Duodenal mucosa (tissue), 2 donors: ENCODE results near the gene RBX1.

Experiments
- H3K27ac ChIP-seq: one replicate; pipeline ENCODE4 v1.7.0; 2013; ENCODE audit warnings: low read depth, low read length
- H3K27me3 ChIP-seq, 2 donors: one replicate each; pipeline ENCODE4 v1.7.0; 2013; ENCODE audit warnings: low read length in 2 of 2, control low read depth in 1 of 2; ENCODE audit not compliant: insufficient read depth in 2 of 2, control insufficient read depth in 1 of 2
- H3K36me3 ChIP-seq, 2 donors: one replicate each; pipeline ENCODE4 v1.7.0; 2013; ENCODE audit warnings: low read length in 2 of 2, control low read depth in 1 of 2; ENCODE audit not compliant: insufficient read depth in 2 of 2, control insufficient read depth in 1 of 2
- H3K4me1 ChIP-seq, 2 donors: one replicate each; pipeline ENCODE4 v1.7.0; 2013; ENCODE audit warnings: low read length in 2 of 2, control low read depth in 1 of 2; ENCODE audit not compliant: insufficient read depth in 2 of 2, control insufficient read depth in 1 of 2
- H3K4me3 ChIP-seq, 2 donors: one replicate each; pipeline ENCODE4 v1.7.0; 2013; ENCODE audit warnings: low read length in 2 of 2, low read depth in 1 of 2
- H3K9ac ChIP-seq, 2 donors: one replicate each; pipeline ENCODE4 v1.7.0; 2013; ENCODE audit warnings: low read length in 2 of 2, low read depth in 1 of 2
- H3K9me3 ChIP-seq, 2 donors: one replicate each; pipeline ENCODE4 v1.7.0; 2013; ENCODE audit warnings: low read length in 2 of 2, control low read depth in 1 of 2; ENCODE audit not compliant: control insufficient read depth in 1 of 2

RBX1 gene

GRCh38 chr22:41021613-41022454 is 70.7 kb downstream of the RBX1 start:
- Histone ChIP-seq H3K4me3 (peak overlapping the region; percentile 76 to 79), H3K9me3 (no peaks in the 10 kb centered on the region), H3K9ac (peak overlapping the region; percentile 81 to 91), H3K27me3 (no peaks in the 10 kb centered on the region), H3K4me1 (peaks cover 6 to 13% of the 10 kb centered on the region in 2 donors), H3K36me3 (no peaks in the 10 kb centered on the region), H3K27ac (peak overlapping the region; percentile 92)

DNA sequence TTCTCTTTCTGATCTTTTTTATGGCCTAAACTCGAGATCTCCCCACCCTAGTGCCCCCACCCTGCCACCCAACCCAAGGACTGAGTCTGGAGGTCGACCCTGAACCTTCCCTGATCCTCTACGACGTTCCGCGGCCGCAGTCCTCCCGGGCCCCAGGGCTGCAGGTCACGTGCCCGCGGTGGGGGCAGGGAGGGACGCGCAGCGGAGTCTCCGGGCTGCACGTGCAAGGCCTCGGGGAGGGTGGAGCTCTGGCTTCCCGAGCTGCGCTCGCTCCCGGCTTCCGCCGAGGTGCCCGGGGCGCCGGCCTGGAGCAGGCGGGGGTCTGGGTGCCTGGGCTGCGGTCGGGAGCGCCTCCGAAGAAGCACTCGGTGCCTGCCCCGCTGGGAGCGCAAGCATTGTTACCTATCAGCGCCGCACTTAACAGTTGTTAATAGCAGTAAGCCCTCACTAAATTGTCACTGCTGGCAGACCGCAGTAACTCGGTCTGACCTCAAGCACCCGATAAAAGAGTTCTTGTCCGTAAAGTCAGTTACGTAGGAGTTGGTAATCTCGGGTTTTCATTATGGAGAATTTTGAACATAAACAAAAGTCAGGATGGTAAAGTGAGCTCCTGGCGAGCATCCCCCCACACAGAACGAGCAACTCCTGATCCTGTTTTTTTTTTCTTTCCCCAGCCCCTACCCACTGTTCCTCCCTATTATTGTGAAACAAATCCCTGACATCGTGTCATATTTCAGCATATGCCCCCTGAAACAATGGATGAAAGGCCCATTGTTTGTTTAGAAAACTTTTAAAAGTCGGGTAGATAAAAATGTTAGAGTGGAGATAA is 71.5 kb downstream of the RBX1 start:
- Histone ChIP-seq H3K4me3 (peak overlapping the region; percentile 76 to 79), H3K9me3 (no peaks in the 10 kb centered on the region), H3K36me3 (no peaks in the 10 kb centered on the region), H3K4me1 (peaks cover 6 to 13% of the 10 kb centered on the region in 2 donors), H3K27me3 (no peaks in the 10 kb centered on the region), H3K9ac (peak overlapping the region; percentile 57 to 91), H3K27ac (peak overlapping the region; percentile 92)
